HG03280 (cell line): ENCODE measurements around the gene ENTHD1.
A peak's percentile ranks its signal among the peaks of the same experiment; 100 is the strongest.
"Not testable (repeated sequence)": the region's sequence is repeated elsewhere in the genome, so short reads cannot be mapped to it uniquely, and the experiment has no call there.

Source experiments
- ATAC-seq: cut with Tn5 transposase; IDR thresholded peaks from one replicate; pipeline ENCODE4 v1.9.1; 2021; ENCODE audit warnings: mild to moderate bottlenecking, moderate library complexity; ENCODE audit not compliant: unreplicated experiment

ENTHD1 gene

GRCh38 chr22:39851606-39852315 is 41.8 kb downstream of the ENTHD1 start:
- ATAC-seq = no peak

GRCh38 chr22:39847477-39847876 is 46.1 kb downstream of the ENTHD1 start:
- ATAC-seq = no peak

- ATAC-seq = not testable (repeated sequence)
Observed at GRCh38 chr22:39846539-39846938, 47.0 kb downstream of the ENTHD1 start.

- ATAC-seq = no peak
Observed at GRCh38 chr22:39845529-39845928, 48.0 kb downstream of the ENTHD1 start.

- no peak for ATAC-seq
Observed at GRCh38 chr22:39839917-39840510, 53.5 kb downstream of the ENTHD1 start.

GRCh38 chr22:39839204-39839603 is 54.4 kb downstream of the ENTHD1 start:
- ATAC-seq = no peak

GRCh38 chr22:39833610-39834009 is 60.0 kb downstream of the ENTHD1 start:
- ATAC-seq = no peak

GRCh38 chr22:39833093-39833492 is 60.5 kb downstream of the ENTHD1 start:
- ATAC-seq = no peak

GRCh38 chr22:39832627-39833074 is 60.9 kb downstream of the ENTHD1 start:
- no peak for ATAC-seq

GRCh38 chr22:39825661-39826102 is 67.9 kb downstream of the ENTHD1 start:
- peak; percentile 82 for ATAC-seq

GRCh38 chr22:39821008-39821407 is 72.6 kb downstream of the ENTHD1 start:
- no peak for ATAC-seq

GRCh38 chr22:39820256-39820655 is 73.3 kb downstream of the ENTHD1 start:
- no peak for ATAC-seq

GRCh38 chr22:39819429-39819828 is 74.1 kb downstream of the ENTHD1 start:
- ATAC-seq = no peak

GRCh38 chr22:39818094-39818493 is 75.5 kb downstream of the ENTHD1 start:
- ATAC-seq = no peak

- no peak for ATAC-seq
Observed at GRCh38 chr22:39815932-39816331, 77.6 kb downstream of the ENTHD1 start.

GRCh38 chr22:39814899-39815298 is 78.7 kb downstream of the ENTHD1 start:
- ATAC-seq = no peak

- no peak for ATAC-seq
Observed at GRCh38 chr22:39809772-39810557, 83.6 kb downstream of the ENTHD1 start.

- no peak for ATAC-seq
Observed at GRCh38 chr22:39808081-39808480, 85.5 kb downstream of the ENTHD1 start.

GRCh38 chr22:39806109-39806508 is 87.5 kb downstream of the ENTHD1 start:
- no peak for ATAC-seq

- no peak for ATAC-seq
Observed at GRCh38 chr22:39805117-39805516, 88.4 kb downstream of the ENTHD1 start.

GRCh38 chr22:39802682-39803081 is 90.9 kb downstream of the ENTHD1 start:
- no peak for ATAC-seq
